Measurements from ENCODE around the gene TAS2R7.

DNA sequence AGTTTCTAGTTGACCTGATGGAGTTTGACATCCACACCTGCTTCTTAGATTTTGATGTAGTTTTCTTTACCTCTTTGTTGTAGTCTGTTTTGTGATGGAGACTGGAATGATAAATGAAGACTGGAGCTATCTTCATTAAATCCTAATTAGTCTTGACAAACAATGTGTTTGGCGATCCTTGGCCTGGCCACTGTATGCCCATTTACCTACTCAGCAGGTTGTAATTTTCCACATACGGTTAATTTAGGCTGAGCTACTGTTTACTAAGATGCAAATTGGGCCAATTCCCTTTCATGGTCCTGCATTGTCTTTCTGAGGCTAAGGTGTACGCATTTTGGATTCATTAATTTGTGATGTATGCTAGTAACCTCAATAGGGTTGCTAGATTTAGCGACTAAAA is at the start of gene TAS2R7:
- no peak for TF ChIP-seq POLR2A (IDR thresholded peaks at IDR 0.05)
- TF ChIP-seq, protein P1, sequence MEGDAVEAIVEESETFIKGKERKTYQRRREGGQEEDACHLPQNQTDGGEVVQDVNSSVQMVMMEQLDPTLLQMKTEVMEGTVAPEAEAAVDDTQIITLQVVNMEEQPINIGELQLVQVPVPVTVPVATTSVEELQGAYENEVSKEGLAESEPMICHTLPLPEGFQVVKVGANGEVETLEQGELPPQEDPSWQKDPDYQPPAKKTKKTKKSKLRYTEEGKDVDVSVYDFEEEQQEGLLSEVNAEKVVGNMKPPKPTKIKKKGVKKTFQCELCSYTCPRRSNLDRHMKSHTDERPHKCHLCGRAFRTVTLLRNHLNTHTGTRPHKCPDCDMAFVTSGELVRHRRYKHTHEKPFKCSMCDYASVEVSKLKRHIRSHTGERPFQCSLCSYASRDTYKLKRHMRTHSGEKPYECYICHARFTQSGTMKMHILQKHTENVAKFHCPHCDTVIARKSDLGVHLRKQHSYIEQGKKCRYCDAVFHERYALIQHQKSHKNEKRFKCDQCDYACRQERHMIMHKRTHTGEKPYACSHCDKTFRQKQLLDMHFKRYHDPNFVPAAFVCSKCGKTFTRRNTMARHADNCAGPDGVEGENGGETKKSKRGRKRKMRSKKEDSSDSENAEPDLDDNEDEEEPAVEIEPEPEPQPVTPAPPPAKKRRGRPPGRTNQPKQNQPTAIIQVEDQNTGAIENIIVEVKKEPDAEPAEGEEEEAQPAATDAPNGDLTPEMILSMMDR (IDR thresholded peaks at IDR 0.05): no peak
